Neural crest cell (in vitro differentiated cells): Measurements from ENCODE around the gene PLCH1. TPM values are rescaled to one million over a fixed set of nuclear protein-coding genes. Genes with fewer than 3 reads are reported as not detected.

Experiments
- DNase-seq: peaks from one replicate; pipeline ENCODE4 v3.0.0; 2021; ENCODE audit warnings: low read depth, mixed read lengths, low spot score
- H3K27ac Mint-ChIP-seq: one replicate; pipeline ENCODE4 v1.8.0; 2021; ENCODE audit warnings: mild to moderate bottlenecking, mixed read lengths; ENCODE audit not compliant: unreplicated experiment
- H3K27me3 Mint-ChIP-seq: 2 replicates; pipeline ENCODE4 v1.8.0; 2021; ENCODE audit warnings: low read depth, mild to moderate bottlenecking, mixed read lengths
- H3K36me3 Mint-ChIP-seq: 2 replicates; pipeline ENCODE4 v1.8.0; 2021; ENCODE audit warnings: low read depth, mild to moderate bottlenecking, mixed read lengths
- H3K4me1 Mint-ChIP-seq: 2 replicates; pipeline ENCODE4 v1.8.0; 2021; ENCODE audit warnings: mixed read lengths
- H3K4me3 Mint-ChIP-seq: one replicate; pipeline ENCODE4 v1.8.0; 2021; ENCODE audit warnings: mild to moderate bottlenecking, mixed read lengths
- H3K9me3 Mint-ChIP-seq: 2 replicates; pipeline ENCODE4 v1.8.0; 2021; ENCODE audit warnings: mixed read lengths
- CTCF ChIP-seq: fragments of 200-600 bp; sonication (generic); conservative IDR thresholded peaks from 2 replicates; pipeline ENCODE4 v1.5.0; 2021; ENCODE audit warnings: antibody characterized with exemption, mild to moderate bottlenecking
- total RNA-seq: library from RNA; stranded (reverse); gene quantifications from 2 replicates; pipeline ENCODE4 v1.2.1, GENCODE V29; 2021

Gene PLCH1
- total RNA-seq, 1 donor from 2014 or later, result 22.4 TPM

GRCh38 chr3:155766206-155766605, 21.3 kb upstream of the PLCH1 start:
- H3K27ac Mint-ChIP-seq, result no peak overlapping the region
- no peak for DNase-seq
- no peak for TF ChIP-seq CTCF

DNA sequence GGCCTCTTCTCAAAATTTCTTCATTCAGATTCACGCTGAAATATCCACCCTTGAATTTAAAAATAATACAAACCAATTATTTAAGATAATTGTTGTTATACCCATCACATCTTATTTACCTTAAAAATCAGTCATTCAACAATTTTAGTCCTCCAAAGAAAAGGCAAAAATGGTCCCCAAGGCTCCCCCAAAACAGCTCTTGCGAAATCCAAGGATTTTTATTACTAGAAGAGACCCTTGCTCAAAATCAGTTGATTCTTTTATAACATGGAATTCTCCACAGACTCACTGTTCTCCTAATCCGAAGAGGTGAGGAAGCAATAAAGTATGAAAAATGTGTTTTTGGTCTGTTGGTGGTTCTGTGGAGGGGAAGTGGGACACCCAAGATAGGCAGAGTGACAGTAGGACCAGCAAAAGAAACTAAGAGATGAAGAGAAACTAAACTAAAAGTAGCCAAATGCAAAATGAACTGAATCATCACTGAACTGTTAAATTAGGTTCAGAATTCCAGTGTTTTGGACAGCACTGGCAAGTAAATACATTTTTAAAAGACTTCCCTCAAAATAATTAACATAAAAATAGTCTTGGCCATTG, 19.1 kb upstream of the PLCH1 start:
- H3K4me3 Mint-ChIP-seq, result no peak overlapping the region
- no peaks in the 10 kb centered on the region for H3K4me1 Mint-ChIP-seq
- no peak for DNase-seq
- peaks cover 2% of the 10 kb centered on the region for H3K36me3 Mint-ChIP-seq
- H3K9me3 Mint-ChIP-seq, result no peaks in the 10 kb centered on the region
- no peak for TF ChIP-seq CTCF
- H3K27me3 Mint-ChIP-seq, result no peaks in the 10 kb centered on the region
- no peak overlapping the region for H3K27ac Mint-ChIP-seq

More at GRCh38 chr3:155766206-155766605, 21.3 kb upstream of the PLCH1 start:
- Mint-ChIP-seq H3K36me3 (peaks cover 16% of the 10 kb centered on the region), H3K27me3 (no peaks in the 10 kb centered on the region), H3K9me3 (no peaks in the 10 kb centered on the region), H3K4me3 (no peak overlapping the region), H3K4me1 (no peaks in the 10 kb centered on the region)

DNA sequence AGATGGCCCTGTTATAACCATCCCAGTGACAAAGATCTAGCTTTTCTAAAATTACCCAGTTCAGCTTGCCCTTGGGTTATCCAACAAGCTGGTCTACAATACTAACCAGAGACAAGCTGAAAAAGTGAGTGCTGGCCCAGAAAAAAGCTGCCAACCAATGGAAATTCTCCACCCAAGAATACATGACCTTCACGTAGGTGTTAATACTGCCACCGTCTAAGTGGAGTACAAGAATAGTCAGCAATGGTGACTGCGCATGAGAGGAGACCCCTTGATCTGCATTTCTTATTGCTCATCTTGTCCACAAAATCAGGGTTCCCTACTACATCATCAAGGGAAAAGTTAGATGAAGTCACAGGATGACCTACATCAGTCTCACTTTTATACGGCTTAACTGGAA, 15.8 kb upstream of the PLCH1 start:
- H3K4me1 Mint-ChIP-seq, result no peaks in the 10 kb centered on the region
- TF ChIP-seq CTCF, result no peak
- H3K36me3 Mint-ChIP-seq, result peaks cover 2% of the 10 kb centered on the region
- no peaks in the 10 kb centered on the region for H3K9me3 Mint-ChIP-seq
- no peak for DNase-seq
- H3K27ac Mint-ChIP-seq, result no peak overlapping the region
- H3K4me3 Mint-ChIP-seq, result no peak overlapping the region
- H3K27me3 Mint-ChIP-seq, result no peaks in the 10 kb centered on the region

DNA sequence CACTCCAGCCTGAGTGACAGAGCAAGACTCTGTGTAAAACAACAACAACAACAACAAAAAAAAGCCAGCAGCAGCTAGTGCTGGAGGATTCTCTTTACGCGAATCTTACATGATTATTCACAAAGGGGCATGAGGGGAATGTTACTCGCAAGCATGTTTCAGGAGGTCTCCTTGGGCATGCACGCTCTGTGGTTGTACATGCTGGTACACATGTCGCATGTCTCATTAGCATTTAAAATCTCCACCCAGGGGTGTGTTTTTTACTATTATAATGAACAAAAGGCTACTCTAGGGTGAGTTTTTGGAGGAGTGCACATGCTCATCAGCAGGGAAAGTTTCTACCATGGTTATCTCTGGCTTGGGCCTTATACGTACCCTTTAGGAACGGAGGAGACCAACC, 12.7 kb upstream of the PLCH1 start:
- Mint-ChIP-seq H3K4me3 (no peak overlapping the region), H3K4me1 (peaks cover 5% of the 10 kb centered on the region), H3K9me3 (no peaks in the 10 kb centered on the region), H3K27ac (no peak overlapping the region), H3K27me3 (no peaks in the 10 kb centered on the region), H3K36me3 (no peaks in the 10 kb centered on the region)
- TF ChIP-seq CTCF, result no peak
- no peak for DNase-seq

- Mint-ChIP-seq H3K4me3 (no peak overlapping the region), H3K27me3 (peaks cover under 1% of the 10 kb centered on the region), H3K27ac (no peak overlapping the region), H3K36me3 (no peaks in the 10 kb centered on the region), H3K4me1 (peaks cover 24% of the 10 kb centered on the region), H3K9me3 (no peaks in the 10 kb centered on the region)
- DNase-seq, result no peak
- TF ChIP-seq CTCF, result peak; percentile 58
These were observed 8.3 kb upstream of the PLCH1 start for GRCh38 chr3:155753038-155753639.
